Posterior cingulate gyrus (tissue), 11 donors: ENCODE data around the gene PCDHB12.

ENCODE experiments used
- DNase-seq, 10 donors: peaks; one replicate each; pipeline versions ENCODE4 v3.0.0 to v3.0.0-alpha.2; 2020 to 2021; ENCODE audit warnings: mixed read lengths in 3 of 10
- intact Hi-C: fragments of 100-400 bp; cut with DNase I; formaldehyde crosslinking; loops from one replicate; pipeline ENCODE4 v1.15.1; 2023

Gene PCDHB12

GRCh38 chr5:141250576-141250975 lies 42.1 kb downstream of the PCDHB12 start:
- DNase-seq, result no peak
- intact Hi-C loops, result no loop called here

GRCh38 chr5:141258464-141258863 lies 49.9 kb downstream of the PCDHB12 start:
- DNase-seq, result no peak
- intact Hi-C loops, result no loop called here

- DNase-seq, result no peak
- intact Hi-C loops, result no loop called here
Observed at GRCh38 chr5:141258948-141259347, 50.4 kb downstream of the PCDHB12 start.

- no peak for DNase-seq
- intact Hi-C loops, result no loop called here
Observed at GRCh38 chr5:141260458-141261237, 52.1 kb downstream of the PCDHB12 start.

- intact Hi-C loops, result no loop called here
- DNase-seq, result no peak
Observed at GRCh38 chr5:141261238-141261546, 52.7 kb downstream of the PCDHB12 start.
